B cell (primary cell): ENCODE results near the gene RGL3. TPM values are rescaled to one million over a fixed set of nuclear protein-coding genes. Genes with fewer than 3 reads are reported as not detected.

ENCODE experiments used
- ATAC-seq: fragments of 200-7000 bp; cut with Tn5 transposase; one replicate; pipeline ENCODE4 v1.10.0; 2021; ENCODE audit warnings: low read depth, mild to moderate bottlenecking, moderate number of reproducible peaks, moderate library complexity
- CTCF ChIA-PET: fragments of 350-600 bp; sonication (Branson Sonifier 250); formaldehyde crosslinking; loops from one replicate; lab custom pipeline; 2021; ENCODE audit warnings: antibody characterized with exemption, inconsistent platforms; lab: Charles Lee
- POLR2A ChIA-PET: fragments of 350-600 bp; sonication (Branson Sonifier 250); formaldehyde crosslinking; loops from one replicate; lab custom pipeline; 2021; ENCODE audit warnings: antibody characterized with exemption; lab: Charles Lee
- DNase-seq: peaks from one replicate; pipeline ENCODE4 v3.0.0; 2013
- H2AFZ ChIP-seq: 2 replicates; pipeline ENCODE4 v1.6.1; 2012; ENCODE audit warnings: mild to moderate bottlenecking, low read depth, low read length; ENCODE audit not compliant: insufficient read depth, poor library complexity, severe bottlenecking
- H3K27ac ChIP-seq, 2 donors: 1 replicate in 1 of 2; 2 replicates in 1 of 2; pipeline ENCODE4 v1.5.1; 2012 to 2013; ENCODE audit warnings: low read length in 2 of 2, mild to moderate bottlenecking in 2 of 2, moderate library complexity in 1 of 2
- H3K27me3 ChIP-seq, 4 experiments: fragments of 200-600 bp in 1 of 4; sonication (generic) in 1 of 4; replicated peaks in 1 of 4; 1 replicate in 2 of 4; 2 replicates in 2 of 4; pipeline versions ENCODE4 v1.6.1 to v1.7.0; 2013 to 2016; ENCODE audit warnings: low read length in 3 of 4, mild to moderate bottlenecking in 2 of 4, mixed read lengths in 1 of 4, moderate library complexity in 1 of 4; ENCODE audit not compliant: insufficient read depth in 4 of 4, control insufficient read depth in 3 of 4; ENCODE audit errors: control extremely low read depth in 1 of 4
- H3K36me3 ChIP-seq, 2 experiments: replicated peaks in 1 of 2; 1 replicate in 1 of 2; 2 replicates in 1 of 2; pipeline versions ENCODE4 v1.6.1 to v1.7.1; 2013; ENCODE audit warnings: low read length in 1 of 2; ENCODE audit not compliant: insufficient read depth in 2 of 2, control insufficient read depth in 1 of 2; ENCODE audit errors: control extremely low read depth in 1 of 2, extremely low read depth in 1 of 2
- H3K4me1 ChIP-seq, 2 donors: fragments of 200-600 bp in 1 of 2; sonication (generic) in 1 of 2; 1 replicate in 1 of 2; 2 replicates in 1 of 2; pipeline versions ENCODE4 v1.5.1 to v1.6.1; 2013 to 2017; ENCODE audit warnings: low read length in 2 of 2; ENCODE audit not compliant: control insufficient read depth in 2 of 2, insufficient read depth in 2 of 2
- H3K4me2 ChIP-seq: replicated peaks from 2 replicates; pipeline ENCODE3; 2012; ENCODE audit warnings: mild to moderate bottlenecking, low read depth, low read length; ENCODE audit not compliant: poor library complexity, severe bottlenecking
- H3K4me3 ChIP-seq, 5 experiments: fragments of 200-600 bp in 1 of 5; sonication (generic) in 1 of 5; 1 replicate in 3 of 5; 2 replicates in 2 of 5; pipeline versions ENCODE4 v1.5.1 to v1.7.0; 2011 to 2016; ENCODE audit warnings: low read length in 4 of 5, mild to moderate bottlenecking in 4 of 5, low read depth in 2 of 5, control low read depth in 1 of 5, moderate library complexity in 1 of 5; ENCODE audit not compliant: insufficient read depth in 1 of 5; ENCODE audit errors: control extremely low read depth in 1 of 5, extremely low read depth in 1 of 5
- H3K79me2 ChIP-seq: fragments of 200-600 bp; sonication (generic); one replicate; pipeline ENCODE4 v1.6.0; 2016; ENCODE audit warnings: low read length; ENCODE audit not compliant: control insufficient read depth, insufficient read depth
- H3K9ac ChIP-seq: fragments of 200-600 bp; sonication (generic); 2 replicates; pipeline ENCODE4 v1.6.1; 2017; ENCODE audit warnings: mild to moderate bottlenecking, low read length, moderate library complexity
- H3K9me3 ChIP-seq, 3 donors: one replicate each; pipeline versions ENCODE4 v1.6.1 to v1.7.1; 2013; ENCODE audit warnings: low read length in 2 of 3; ENCODE audit not compliant: control insufficient read depth in 2 of 3, insufficient read depth in 1 of 3; ENCODE audit errors: control extremely low read depth in 1 of 3
- H4K20me1 ChIP-seq: 2 replicates; pipeline ENCODE4 v1.6.0; 2012; ENCODE audit warnings: mild to moderate bottlenecking, low read length; ENCODE audit not compliant: insufficient read depth, control insufficient read depth, poor library complexity, severe bottlenecking
- H3K27ac Mint-ChIP-seq: one replicate; pipeline ENCODE4 v1.8.0; 2021; ENCODE audit warnings: mixed read lengths
- H3K27me3 Mint-ChIP-seq: one replicate; pipeline ENCODE4 v1.8.0; 2021; ENCODE audit warnings: mixed read lengths
- H3K4me1 Mint-ChIP-seq: one replicate; pipeline ENCODE4 v1.8.0; 2021; ENCODE audit warnings: mixed read lengths
- H3K4me3 Mint-ChIP-seq: one replicate; pipeline ENCODE4 v1.8.0; 2021; ENCODE audit warnings: mixed read lengths
- H3K9me3 Mint-ChIP-seq: one replicate; pipeline ENCODE4 v1.8.0; 2022; ENCODE audit warnings: mixed read lengths; ENCODE audit not compliant: insufficient read depth
- EZH2 ChIP-seq: IDR thresholded peaks from 2 replicates; pipeline ENCODE4 v1.6.1; 2012; ENCODE audit warnings: borderline replicate concordance, low read depth, mild to moderate bottlenecking, moderate library complexity, low read length; ENCODE audit not compliant: insufficient read depth, poor library complexity, severe bottlenecking
- WGBS: methylation state at CpG from one replicate; pipeline ENCODE4 v1.1.5; 2013; ENCODE audit warnings: missing lambda C conversion rate; ENCODE audit not compliant: insufficient coverage; 5-methylcytosine and 5-hydroxymethylcytosine counted together
- intact Hi-C: fragments of 100-400 bp; cut with micrococcal nuclease; formaldehyde crosslinking; loops from one replicate; pipeline ENCODE4 v1.10.0; 2022
- polyA plus RNA-seq: library from polyadenylated mRNA; depleted of rRNA; stranded (reverse); fragments of >200 nt; gene quantifications from 2 replicates; pipeline ENCODE4 v1.2.3, GENCODE V29; 2012
- total RNA-seq, 2 donors: library from RNA; stranded (reverse); fragments of 120-200 nt in 1 of 2; gene quantifications; 1 replicate in 1 of 2; 2 replicates in 1 of 2; pipeline versions ENCODE4 v1.2.3 to v1.2.4, GENCODE V29; 2013 to 2022
- TF ChIP-seq, protein P1 (sequence below): fragments of 200-600 bp; IDR thresholded peaks from one replicate; pipeline ENCODE4 v1.8.0; 2022; ENCODE audit warnings: antibody characterized with exemption, mild to moderate bottlenecking

Gene RGL3
- total and polyA plus RNA-seq, 2 donors (not counting 1 experiment from before 2014, with no cell fraction given), result 0.54 to 2.8 TPM

DNA sequence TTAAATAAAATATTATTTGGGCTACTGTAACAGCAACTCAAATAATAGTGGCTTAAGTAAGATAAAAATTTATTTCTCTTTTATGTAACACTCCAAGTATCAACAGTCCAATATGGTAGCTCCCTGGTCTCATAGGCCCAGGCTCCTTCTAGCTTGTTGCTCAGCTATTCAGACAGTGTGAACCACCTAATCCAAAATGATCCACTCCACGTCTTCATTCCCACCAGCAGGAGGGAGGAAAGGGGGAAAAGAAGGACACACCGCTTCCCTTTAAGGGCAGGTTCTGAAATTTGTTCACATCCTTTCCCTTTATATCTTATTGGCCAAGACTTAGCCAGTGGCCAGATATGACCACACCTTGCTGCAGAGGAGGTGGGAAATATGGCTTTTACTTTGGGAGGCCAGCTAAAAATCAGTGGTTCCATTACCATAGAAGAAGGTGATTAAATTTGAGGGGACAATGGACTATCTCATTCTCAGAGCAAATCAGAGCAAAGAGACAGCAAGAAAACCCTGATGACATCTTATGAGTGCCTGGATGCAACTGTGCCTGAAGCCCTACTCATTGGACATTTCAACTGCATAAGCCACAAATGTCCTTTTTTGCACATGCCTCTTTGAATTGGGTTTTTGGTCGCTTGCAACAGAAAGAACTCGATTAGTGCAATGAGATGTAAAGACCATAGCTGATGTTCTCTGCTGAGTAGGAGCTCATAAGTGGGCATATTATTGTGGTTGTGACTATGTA, 28.0 kb downstream of the RGL3 start:
- peaks cover 17% of the 10 kb centered on the region for H3K4me1 Mint-ChIP-seq
- H3K27ac Mint-ChIP-seq, result no peak overlapping the region
- H3K9me3 ChIP-seq, result peaks cover 0 to 14% (median 4%) of the 10 kb centered on the region in 3 donors
- ATAC-seq, result no peak
- no peak overlapping the region for H3K4me3 Mint-ChIP-seq
- TF ChIP-seq EZH2, result no peak
- TF ChIP-seq, protein P1, sequence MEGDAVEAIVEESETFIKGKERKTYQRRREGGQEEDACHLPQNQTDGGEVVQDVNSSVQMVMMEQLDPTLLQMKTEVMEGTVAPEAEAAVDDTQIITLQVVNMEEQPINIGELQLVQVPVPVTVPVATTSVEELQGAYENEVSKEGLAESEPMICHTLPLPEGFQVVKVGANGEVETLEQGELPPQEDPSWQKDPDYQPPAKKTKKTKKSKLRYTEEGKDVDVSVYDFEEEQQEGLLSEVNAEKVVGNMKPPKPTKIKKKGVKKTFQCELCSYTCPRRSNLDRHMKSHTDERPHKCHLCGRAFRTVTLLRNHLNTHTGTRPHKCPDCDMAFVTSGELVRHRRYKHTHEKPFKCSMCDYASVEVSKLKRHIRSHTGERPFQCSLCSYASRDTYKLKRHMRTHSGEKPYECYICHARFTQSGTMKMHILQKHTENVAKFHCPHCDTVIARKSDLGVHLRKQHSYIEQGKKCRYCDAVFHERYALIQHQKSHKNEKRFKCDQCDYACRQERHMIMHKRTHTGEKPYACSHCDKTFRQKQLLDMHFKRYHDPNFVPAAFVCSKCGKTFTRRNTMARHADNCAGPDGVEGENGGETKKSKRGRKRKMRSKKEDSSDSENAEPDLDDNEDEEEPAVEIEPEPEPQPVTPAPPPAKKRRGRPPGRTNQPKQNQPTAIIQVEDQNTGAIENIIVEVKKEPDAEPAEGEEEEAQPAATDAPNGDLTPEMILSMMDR, result no peak
- no peaks in the 10 kb centered on the region for H3K79me2 ChIP-seq
- 86% methylated on average over 1 of the region's 4 CpGs for WGBS
- H3K36me3 ChIP-seq, result no peaks in the 10 kb centered on the region
- no peak overlapping the region for H3K4me2 ChIP-seq
- H3K27me3 Mint-ChIP-seq, result peaks cover 5% of the 10 kb centered on the region
- no peak overlapping the region for H3K4me3 ChIP-seq
- H3K27ac ChIP-seq, result no peak overlapping the region
- ChIA-PET CTCF (interaction anchor here (1.2 to 2.0 kb wide), 3 partner anchors 10 to 91 kb away, joined by 3 to 9 read pairs (median 3); no protein-coding TSS in a partner anchor), POLR2A (interaction anchor here (0.9 kb wide), 1 partner anchor 30 kb away, joined by 8 read pairs; no protein-coding TSS in a partner anchor)
- intact Hi-C loops, result no loop called here
- H3K9me3 Mint-ChIP-seq, result no peaks in the 10 kb centered on the region
- no peak for DNase-seq
- H3K9ac ChIP-seq, result no peak overlapping the region
- peaks cover 0 to 2% (median 0%) of the 10 kb centered on the region in 4 experiments for H3K27me3 ChIP-seq
- H4K20me1 ChIP-seq, result no peaks in the 10 kb centered on the region
- H3K4me1 ChIP-seq, result peaks cover 13 to 22% of the 10 kb centered on the region in 2 donors
- no peak overlapping the region for H2AFZ ChIP-seq

GRCh38 chr19:11390359-11390758, 28.8 kb downstream of the RGL3 start:
- H3K9me3 Mint-ChIP-seq, result no peaks in the 10 kb centered on the region
- no peaks in the 10 kb centered on the region for H4K20me1 ChIP-seq
- CTCF ChIA-PET, result interaction anchor here (1.2 to 2.0 kb wide), 2 partner anchors 9 to 27 kb away, joined by 3 to 9 read pairs; no protein-coding TSS in a partner anchor
- peaks cover 13 to 22% of the 10 kb centered on the region in 2 donors for H3K4me1 ChIP-seq
- H3K9me3 ChIP-seq, result peaks cover 0 to 14% (median 4%) of the 10 kb centered on the region in 3 donors
- TF ChIP-seq, protein P1, result no peak
- no peak for TF ChIP-seq EZH2
- H2AFZ ChIP-seq, result no peak overlapping the region
- H3K27ac ChIP-seq, result no peak overlapping the region
- peaks cover 17% of the 10 kb centered on the region for H3K4me1 Mint-ChIP-seq
- H3K27me3 Mint-ChIP-seq, result peaks cover 4% of the 10 kb centered on the region
- H3K27ac Mint-ChIP-seq, result no peak overlapping the region
- POLR2A ChIA-PET, result interaction anchor here (0.6 to 0.9 kb wide), 3 partner anchors 16 to 44 kb away, joined by 5 to 8 read pairs (median 6); partner anchors contain the start of genes ODAD3 and SWSAP1
- intact Hi-C loops, result no loop called here
- 100% methylated on average over 1 of the region's 2 CpGs for WGBS
- no peak overlapping the region for H3K4me3 ChIP-seq
- ATAC-seq, result no peak
- no peaks in the 10 kb centered on the region for H3K79me2 ChIP-seq
- no peak overlapping the region for H3K4me3 Mint-ChIP-seq
- no peak overlapping the region for H3K9ac ChIP-seq
- no peak for DNase-seq
- peaks cover 0 to 2% (median 0%) of the 10 kb centered on the region in 4 experiments for H3K27me3 ChIP-seq
- no peaks in the 10 kb centered on the region for H3K36me3 ChIP-seq
- no peak overlapping the region for H3K4me2 ChIP-seq
